Calu3 (cell line): ENCODE measurements around the gene ACTN1. TPM values are rescaled to one million over a fixed set of nuclear protein-coding genes. Genes with fewer than 3 reads are reported as not detected.

ENCODE experiments used
- BruUV-seq: library from RNA; stranded (reverse); fragments of 400-500 nt; replicated peaks from 2 replicates; lab custom pipeline; 2021; lab: Mats Ljungman, UMichigan
- CTCF ChIA-PET: fragments of 300-600 bp; sonication (Branson Sonifier 250); formaldehyde crosslinking; loops from one replicate; lab custom pipeline; 2022; ENCODE audit warnings: antibody characterized with exemption; lab: Charles Lee
- DNase-seq: peaks from one replicate; pipeline ENCODE4 v3.0.0; 2022
- H3K27ac Mint-ChIP-seq: one replicate; pipeline ENCODE4 v1.8.0; 2022; ENCODE audit warnings: mixed read lengths; ENCODE audit not compliant: unreplicated experiment
- H3K27me3 Mint-ChIP-seq: one replicate; pipeline ENCODE4 v1.8.0; 2022; ENCODE audit warnings: mixed read lengths; ENCODE audit not compliant: unreplicated experiment
- H3K36me3 Mint-ChIP-seq: one replicate; pipeline ENCODE4 v1.8.0; 2022; ENCODE audit warnings: mild to moderate bottlenecking, moderate library complexity, mixed read lengths; ENCODE audit not compliant: insufficient read depth, unreplicated experiment
- H3K4me1 Mint-ChIP-seq: one replicate; pipeline ENCODE4 v1.8.0; 2022; ENCODE audit warnings: mild to moderate bottlenecking, low read depth, mixed read lengths; ENCODE audit not compliant: unreplicated experiment
- H3K4me3 Mint-ChIP-seq: one replicate; pipeline ENCODE4 v1.8.0; 2022; ENCODE audit warnings: mild to moderate bottlenecking, low read depth, moderate library complexity, mixed read lengths; ENCODE audit not compliant: unreplicated experiment
- H3K9me3 Mint-ChIP-seq: one replicate; pipeline ENCODE4 v1.8.0; 2022; ENCODE audit warnings: low read depth, mixed read lengths; ENCODE audit not compliant: unreplicated experiment
- intact Hi-C: fragments of 100-400 bp; cut with micrococcal nuclease; formaldehyde crosslinking; loops from one replicate; pipeline ENCODE4 v1.10.0; 2022; ENCODE audit not compliant: unreplicated experiment
- total RNA-seq: library from RNA; stranded (reverse); gene quantifications from 2 replicates; pipeline ENCODE4 v1.2.3, GENCODE V29; 2022
- TF ChIP-seq, protein P1 (sequence below): fragments of 200-600 bp; IDR thresholded peaks from one replicate; pipeline ENCODE4 v1.8.0; 2022; ENCODE audit warnings: antibody characterized with exemption; ENCODE audit not compliant: unreplicated experiment

The ACTN1 gene
- total RNA-seq, 1 experiment from 2014 or later: 326 TPM

DNA sequence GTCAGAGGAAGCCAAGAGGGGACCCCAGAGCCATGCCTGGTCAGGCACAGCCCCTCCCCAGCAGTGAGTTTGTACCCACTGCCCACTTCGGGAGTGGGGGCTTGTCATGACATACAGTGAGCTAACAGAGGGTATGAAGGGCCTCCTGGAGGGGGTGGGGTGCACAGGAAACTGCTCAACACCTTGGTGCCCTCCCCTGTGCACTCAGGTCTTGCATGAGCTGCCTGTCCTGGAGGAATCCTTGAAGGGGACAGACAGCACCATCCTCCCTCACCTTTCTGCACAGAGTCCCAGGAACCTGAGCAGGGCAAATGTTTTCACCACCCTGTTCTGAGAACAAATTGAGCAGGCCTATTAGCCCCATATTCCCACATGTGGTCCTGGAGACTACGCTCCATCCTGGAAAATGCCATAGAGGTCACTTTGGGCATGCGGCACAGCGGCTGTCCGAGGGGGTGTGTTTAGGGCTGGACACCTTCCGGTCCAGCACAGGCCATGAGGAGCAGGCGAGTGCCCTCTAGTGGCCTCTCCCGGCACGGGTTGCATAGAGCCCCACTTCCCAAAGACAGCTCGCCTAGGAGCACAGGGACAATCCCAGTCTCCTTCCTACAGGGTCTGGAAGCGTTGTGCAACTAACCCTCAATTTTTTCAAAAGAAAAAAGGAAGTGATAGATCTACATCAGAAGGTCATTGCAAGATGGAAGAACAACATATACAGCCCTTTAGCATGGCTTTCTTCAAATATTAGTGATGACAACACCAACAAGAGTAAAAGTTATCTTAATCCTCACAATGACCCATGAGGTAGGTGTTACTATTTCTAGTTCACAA lies 154.4 kb downstream of the ACTN1 start:
- peak; percentile 90 for DNase-seq
- Mint-ChIP-seq H3K9me3 (no peaks in the 10 kb centered on the region), H3K27ac (peak overlapping the region; percentile 50), H3K4me3 (no peak overlapping the region), H3K27me3 (no peaks in the 10 kb centered on the region), H3K4me1 (peaks cover 14% of the 10 kb centered on the region), H3K36me3 (peaks cover 7% of the 10 kb centered on the region)
- no TSS peak for BruUV-seq
- TF ChIP-seq, protein P1, sequence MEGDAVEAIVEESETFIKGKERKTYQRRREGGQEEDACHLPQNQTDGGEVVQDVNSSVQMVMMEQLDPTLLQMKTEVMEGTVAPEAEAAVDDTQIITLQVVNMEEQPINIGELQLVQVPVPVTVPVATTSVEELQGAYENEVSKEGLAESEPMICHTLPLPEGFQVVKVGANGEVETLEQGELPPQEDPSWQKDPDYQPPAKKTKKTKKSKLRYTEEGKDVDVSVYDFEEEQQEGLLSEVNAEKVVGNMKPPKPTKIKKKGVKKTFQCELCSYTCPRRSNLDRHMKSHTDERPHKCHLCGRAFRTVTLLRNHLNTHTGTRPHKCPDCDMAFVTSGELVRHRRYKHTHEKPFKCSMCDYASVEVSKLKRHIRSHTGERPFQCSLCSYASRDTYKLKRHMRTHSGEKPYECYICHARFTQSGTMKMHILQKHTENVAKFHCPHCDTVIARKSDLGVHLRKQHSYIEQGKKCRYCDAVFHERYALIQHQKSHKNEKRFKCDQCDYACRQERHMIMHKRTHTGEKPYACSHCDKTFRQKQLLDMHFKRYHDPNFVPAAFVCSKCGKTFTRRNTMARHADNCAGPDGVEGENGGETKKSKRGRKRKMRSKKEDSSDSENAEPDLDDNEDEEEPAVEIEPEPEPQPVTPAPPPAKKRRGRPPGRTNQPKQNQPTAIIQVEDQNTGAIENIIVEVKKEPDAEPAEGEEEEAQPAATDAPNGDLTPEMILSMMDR: peak; percentile 41
- CTCF ChIA-PET: interaction anchor here (0.5 to 1.9 kb wide), 9 partner anchors 19 to 891 kb away, joined by 3 to 7 read pairs (median 3); no protein-coding TSS in a partner anchor
- intact Hi-C loops: loop anchor here (5.0 kb wide), 1 partner anchor 892 kb away; no protein-coding TSS in a partner anchor

DNA sequence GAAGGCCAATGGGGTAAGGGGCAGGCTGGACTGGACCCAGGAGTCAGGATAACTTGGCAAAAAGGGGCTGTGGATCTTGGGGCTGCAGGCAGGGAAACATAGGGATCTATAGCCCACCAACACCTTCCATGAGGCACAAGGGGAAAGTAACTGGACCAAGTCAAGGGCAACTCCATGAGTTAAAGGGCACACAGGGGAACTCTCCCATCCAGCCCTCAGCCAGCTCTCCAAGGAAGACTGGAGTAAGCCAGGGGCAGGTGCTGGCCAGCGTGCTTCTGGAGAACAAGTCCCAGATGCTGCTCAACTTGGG lies 154.9 kb downstream of the ACTN1 start:
- no peaks in the 10 kb centered on the region for H3K9me3 Mint-ChIP-seq
- CTCF ChIA-PET: interaction anchor here (0.8 to 1.9 kb wide), 3 partner anchors 35 to 890 kb away, joined by 3 to 10 read pairs (median 7); no protein-coding TSS in a partner anchor
- H3K27ac Mint-ChIP-seq: peak overlapping the region; percentile 50
- intact Hi-C loops: loop anchor here (5.0 kb wide), 1 partner anchor 892 kb away; no protein-coding TSS in a partner anchor
- TF ChIP-seq, protein P1: no peak
- BruUV-seq: no TSS peak
- peaks cover 14% of the 10 kb centered on the region for H3K4me1 Mint-ChIP-seq
- peaks cover 7% of the 10 kb centered on the region for H3K36me3 Mint-ChIP-seq
- peak overlapping the region; percentile 33 for H3K4me3 Mint-ChIP-seq
- no peak for DNase-seq
- H3K27me3 Mint-ChIP-seq: no peaks in the 10 kb centered on the region

Other genes starting within 250 kb of the ACTN1 start
- 208 and 240 TPM in 2 replicates for gene ZFP36L1, start 186.2 kb downstream of the ACTN1 start, total RNA-seq
- gene DCAF5, start 173.8 kb upstream of the ACTN1 start, total RNA-seq: 23.5 and 31.5 TPM in 2 replicates
- gene EXD2, start 212.2 kb upstream of the ACTN1 start, total RNA-seq: 13.1 and 14.0 TPM in 2 replicates